A549 (cell line): ENCODE data around the gene INSM1. TPM values are rescaled to one million over a fixed set of nuclear protein-coding genes. Genes with fewer than 3 reads are reported as not detected.

Experiments
- ATAC-seq, 2 experiments: fragments of 200-7000 bp in 1 of 2; fragments of >200 bp in 1 of 2; cut with Nextera tagmentation in 1 of 2; cut with Tn5 transposase in 1 of 2; 3 replicates each; pipeline versions ENCODE4 v1.8.0 to v1.9.1; 2018 to 2020; ENCODE audit warnings: mild to moderate bottlenecking in 1 of 2, moderate library complexity in 1 of 2
- CTCF ChIA-PET: fragments of 300-600 bp; sonication (Branson Sonifier 250); formaldehyde crosslinking; extraction: SDS; loops from one replicate; lab custom pipeline; 2021; ENCODE audit warnings: antibody characterized with exemption, inconsistent platforms; lab: Yijun Ruan, JAX
- POLR2A ChIA-PET: fragments of 350-600 bp; formaldehyde crosslinking; extraction: SDS; loops from one replicate; lab custom pipeline; 2021; ENCODE audit warnings: antibody characterized with exemption, inconsistent platforms; lab: Yijun Ruan, JAX
- DNase-seq, 2 experiments: peaks; one replicate each; pipeline versions ENCODE4 v3.0.0 to v3.0.0-alpha.2; 2011 to 2016; ENCODE audit warnings: low read depth in 1 of 2, low spot score in 1 of 2
- FAIRE-seq: peaks from 2 replicates; lab custom pipeline; 2011; peaks lifted over from hg19 to GRCh38; lab: Jason Lieb, UNC
- H3K27ac ChIP-seq, 2 experiments: fragments of >200 bp; sonication (Bioruptor Twin); formaldehyde crosslinking; 3 replicates each; pipeline ENCODE4 v1.5.1; 2016 to 2017
- H3K4me1 ChIP-seq: fragments of >200 bp; sonication (Bioruptor Twin); formaldehyde crosslinking; 3 replicates; pipeline ENCODE4 v1.6.1; 2016
- H3K4me2 ChIP-seq: fragments of >200 bp; sonication (Bioruptor Twin); formaldehyde crosslinking; 3 replicates; pipeline ENCODE4 v1.6.1; 2016
- H3K4me3 ChIP-seq: fragments of >200 bp; sonication (Bioruptor Twin); formaldehyde crosslinking; 3 replicates; pipeline ENCODE4 v1.5.1; 2016
- H3K9me3 ChIP-seq: fragments of >200 bp; sonication (Bioruptor Twin); formaldehyde crosslinking; 3 replicates; pipeline ENCODE4 v1.6.1; 2016
- BHLHE40 ChIP-seq: IDR thresholded peaks from 2 replicates; pipeline ENCODE4 v1.6.1; 2012; ENCODE audit warnings: low read depth, low read length, inconsistent platforms
- CBX8 ChIP-seq: fragments of 200-600 bp; sonication (generic); IDR thresholded peaks from 2 replicates; pipeline ENCODE4 v1.6.1; 2016
- CHD2 ChIP-seq: fragments of 150-350 bp; IDR thresholded peaks from 2 replicates; pipeline ENCODE4 v1.6.1; 2014; ENCODE audit warnings: low read length; ENCODE audit not compliant: partially characterized antibody
- CTCF ChIP-seq: fragments of >200 bp; sonication (Bioruptor Twin); formaldehyde crosslinking; IDR thresholded peaks from 3 replicates; pipeline ENCODE4 v1.5.1; 2016
- E2F6 ChIP-seq: IDR thresholded peaks from 2 replicates; pipeline ENCODE4 v1.6.1; 2012; ENCODE audit warnings: low read depth, borderline replicate concordance
- EP300 ChIP-seq, 2 experiments: fragments of >200 bp; sonication (Bioruptor Twin); formaldehyde crosslinking; IDR thresholded peaks; 2 replicates in 1 of 2; 3 replicates in 1 of 2; pipeline ENCODE4 v1.6.1; 2016 to 2017
- ESRRA ChIP-seq: fragments of 150-350 bp; IDR thresholded peaks from 2 replicates; pipeline ENCODE4 v1.6.1; 2014; ENCODE audit warnings: mild to moderate bottlenecking, low read length, borderline replicate concordance
- FOSL2 ChIP-seq, 2 experiments: fragments of 450-650 bp in 1 of 2; fragments of >200 bp in 1 of 2; sonication (Bioruptor Twin) in 1 of 2; formaldehyde crosslinking; IDR thresholded peaks; 2 replicates each; pipeline versions ENCODE4 v1.5.0 to v1.6.1; 2016 to 2020; ENCODE audit warnings: mild to moderate bottlenecking in 1 of 2, moderate library complexity in 1 of 2
- HEYL ChIP-seq: fragments of 250-450 bp; sonication (Bioruptor Pico); IDR thresholded peaks from 2 replicates; pipeline ENCODE4 v1.8.0; 2021; ENCODE audit warnings: mild to moderate bottlenecking, moderate library complexity
- HMGXB4 ChIP-seq: fragments of 250-450 bp; sonication (Bioruptor Pico); IDR thresholded peaks from 2 replicates; pipeline ENCODE4 v1.5.0; 2021; ENCODE audit warnings: mild to moderate bottlenecking, moderate library complexity, borderline replicate concordance
- HOXA7 ChIP-seq: fragments of 250-450 bp; sonication (Bioruptor Pico); IDR thresholded peaks from 2 replicates; pipeline ENCODE4 v1.5.0; 2020; ENCODE audit warnings: mild to moderate bottlenecking, moderate library complexity
- HOXB13 ChIP-seq: fragments of 250-450 bp; sonication (Bioruptor Pico); IDR thresholded peaks from 2 replicates; pipeline ENCODE4 v1.5.0; 2020; ENCODE audit warnings: low read depth, mild to moderate bottlenecking, moderate library complexity
- JUNB ChIP-seq: fragments of >200 bp; sonication (Bioruptor Twin); formaldehyde crosslinking; IDR thresholded peaks from 2 replicates; pipeline ENCODE4 v1.6.1; 2016
- KDM5A ChIP-seq: fragments of 200-600 bp; sonication (generic); IDR thresholded peaks from 2 replicates; pipeline ENCODE4 v1.6.1; 2016; ENCODE audit warnings: antibody characterized with exemption, mild to moderate bottlenecking
- MAZ ChIP-seq: fragments of 150-350 bp; IDR thresholded peaks from 2 replicates; pipeline ENCODE4 v1.6.1; 2014; ENCODE audit warnings: antibody characterized with exemption, low read depth, low read length, borderline replicate concordance
- NFE2L2 ChIP-seq: fragments of 150-350 bp; conservative IDR thresholded peaks from 2 replicates; pipeline ENCODE4 v1.6.1; 2014; ENCODE audit warnings: low read length
- POLR2AphosphoS2 ChIP-seq: conservative IDR thresholded peaks from 2 replicates; pipeline ENCODE4 v1.6.1; 2012; ENCODE audit warnings: low read length, improper control_type of control experiment, inconsistent platforms
- REST ChIP-seq: fragments of 200-600 bp; sonication (generic); IDR thresholded peaks from 2 replicates; pipeline ENCODE4 v1.6.1; 2016; ENCODE audit warnings: antibody characterized with exemption, mild to moderate bottlenecking, moderate library complexity
- SREBF2 ChIP-seq: fragments of 450-650 bp; IDR thresholded peaks from 2 replicates; pipeline ENCODE4 v1.6.1; 2014; ENCODE audit warnings: mild to moderate bottlenecking, moderate library complexity
- TFCP2L1 ChIP-seq: fragments of 250-450 bp; sonication (Bioruptor Pico); IDR thresholded peaks from 2 replicates; pipeline ENCODE4 v1.5.0; 2021; ENCODE audit warnings: mild to moderate bottlenecking
- TP53 ChIP-seq: fragments of 250-450 bp; sonication (Bioruptor Pico); IDR thresholded peaks from 2 replicates; pipeline ENCODE4 v1.5.0; 2021; ENCODE audit warnings: mild to moderate bottlenecking, moderate library complexity
- WGBS: methylation state at CpG from one replicate; pipeline ENCODE4 v1.1.6; 2017; ENCODE audit errors: missing lambda C conversion rate; 5-methylcytosine and 5-hydroxymethylcytosine counted together
- polyA plus RNA-seq, 4 experiments: library from polyadenylated mRNA; depleted of rRNA in 3 of 4; stranded (reverse); fragments of >200 nt; fragmentation: RNase III in 1 of 4; extraction: RNeasy Plus Mini Kit Qiagen cat#74134 plus additional on column Dnase treatment in 1 of 4; gene quantifications; 2 replicates in 3 of 4; 3 replicates in 1 of 4; pipeline ENCODE4 v1.2.3, GENCODE V29; 2011 to 2017

Gene INSM1
- polyA plus RNA-seq, 2 of the 4 experiments (the other 2 are of a cell fraction), result not detected

GRCh38 chr20:20340443-20340842, 27.5 kb upstream of the INSM1 start (continued):
- no peak for TF ChIP-seq CTCF
- no peak for TF ChIP-seq TFCP2L1 (CRISPR knock-in tag)

GRCh38 chr20:20341371-20341770, 26.5 kb upstream of the INSM1 start:
- Histone ChIP-seq H3K4me3 (no peak overlapping the region), H3K4me2 (no peak overlapping the region), H3K9me3 (no peaks in the 10 kb centered on the region), H3K4me1 (no peaks in the 10 kb centered on the region), H3K27ac (no peak overlapping the region)
- WGBS, result 29% methylated on average over 4 of the region's 4 CpGs
- ATAC-seq (no peak), FAIRE-seq (no peak), DNase-seq (no peak)
- ChIA-PET POLR2A (no interaction called here), CTCF (no interaction called here)
- TF ChIP-seq CBX8 (no peak), FOSL2 (IDR thresholded peaks at IDR 0.05) (no peak), FOSL2 (CRISPR knock-in tag; IDR thresholded peaks at IDR 0.05) (no peak), JUNB (no peak), HMGXB4 (CRISPR knock-in tag) (no peak), TFCP2L1 (CRISPR knock-in tag) (no peak), BHLHE40 (no peak), NFE2L2 (no peak), HEYL (CRISPR knock-in tag) (no peak), KDM5A (no peak), ESRRA (no peak), HOXA7 (CRISPR knock-in tag) (no peak), EP300 (IDR thresholded peaks at IDR 0.05) (no peak), SREBF2 (no peak), MAZ (no peak), POLR2AphosphoS2 (no peak), REST (no peak), TP53 (CRISPR knock-in tag) (no peak), CHD2 (no peak), E2F6 (no peak), HOXB13 (CRISPR knock-in tag) (no peak)
